K562 (cell line): Measurements from ENCODE around the gene MCU. TPM values are rescaled to one million over a fixed set of nuclear protein-coding genes. Genes with fewer than 3 reads are reported as not detected.

Experiments
- ATAC-seq: fragments of 200-7000 bp; cut with Tn5 transposase; 3 replicates; pipeline ENCODE4 v1.9.1; 2020; ENCODE audit warnings: moderate library complexity
- BruUV-seq: library from RNA; stranded (reverse); fragments of 400-500 nt; replicated peaks from 2 replicates; lab custom pipeline; 2021; lab: Mats Ljungman, UMichigan
- CTCF ChIA-PET: fragments of 300-600 bp; formaldehyde crosslinking; extraction: SDS; loops from one replicate; lab custom pipeline; 2021; ENCODE audit warnings: low intra/inter-chr PET ratio; lab: Yijun Ruan, JAX
- POLR2A ChIA-PET: fragments of 300-600, 350-650 bp; sonication (Branson Sonifier 250); formaldehyde crosslinking; extraction: SDS; loops from one replicate; lab custom pipeline; 2021; ENCODE audit warnings: antibody characterized with exemption, inconsistent platforms; lab: Yijun Ruan, JAX
- DNase-seq, 4 experiments: peaks; one replicate each; pipeline versions ENCODE4 v3.0.0 to v3.0.0-alpha.2; 2011 to 2018; ENCODE audit warnings: low spot score in 3 of 4, mixed read lengths in 3 of 4; ENCODE audit errors: extremely low read depth in 1 of 4
- FAIRE-seq: peaks from 2 replicates; lab custom pipeline; 2011; peaks lifted over from hg19 to GRCh38; lab: Jason Lieb, UNC
- H2AFZ ChIP-seq: 2 replicates; pipeline ENCODE4 v1.6.0; 2011; ENCODE audit warnings: low read depth, low read length, control low read depth, inconsistent platforms
- H3K27ac ChIP-seq: fragments of 200-600 bp; 3 replicates; pipeline ENCODE4 v1.8.0; 2011; ENCODE audit warnings: low read depth, mild to moderate bottlenecking, control low read depth, inconsistent platforms, low read length, moderate library complexity, mixed read lengths; ENCODE audit errors: extremely low read depth
- H3K27me3 ChIP-seq, 2 experiments: fragments of 300-600 bp in 1 of 2; 2 replicates in 1 of 2; 3 replicates in 1 of 2; pipeline versions ENCODE4 v1.6.0 to v1.8.0; 2011; ENCODE audit warnings: inconsistent platforms in 2 of 2, low read length in 2 of 2, mild to moderate bottlenecking in 1 of 2, mixed read lengths in 1 of 2, moderate library complexity in 1 of 2; ENCODE audit not compliant: control insufficient read depth in 2 of 2, insufficient read depth in 2 of 2
- H3K36me3 ChIP-seq: fragments of 300-600 bp; 3 replicates; pipeline ENCODE4 v1.8.0; 2011; ENCODE audit warnings: mild to moderate bottlenecking, low read length, inconsistent platforms; ENCODE audit not compliant: control insufficient read depth, insufficient read depth
- H3K4me1 ChIP-seq, 2 experiments: fragments of 200-600 bp in 1 of 2; replicated peaks in 1 of 2; 2 replicates in 1 of 2; 3 replicates in 1 of 2; pipeline versions ENCODE4 v1.5.1 to v1.8.0; 2011; ENCODE audit warnings: inconsistent platforms in 2 of 2, low read length in 2 of 2, mild to moderate bottlenecking in 1 of 2, mixed read lengths in 1 of 2, moderate library complexity in 1 of 2; ENCODE audit not compliant: control insufficient read depth in 2 of 2, insufficient read depth in 2 of 2
- H3K4me2 ChIP-seq: 2 replicates; pipeline ENCODE4 v1.6.1; 2011; ENCODE audit warnings: low read length, control low read depth, inconsistent platforms, mixed read lengths; ENCODE audit not compliant: insufficient read depth
- H3K4me3 ChIP-seq: fragments of 200-600 bp; sonication (generic), shearing (Covaris generic); 2 replicates; pipeline ENCODE4 v1.5.1; 2016; ENCODE audit warnings: control low read depth, inconsistent platforms
- H3K79me2 ChIP-seq: fragments of 200-600 bp; 3 replicates; pipeline ENCODE4 v1.8.0; 2011; ENCODE audit warnings: low read length, inconsistent platforms; ENCODE audit not compliant: control insufficient read depth, insufficient read depth
- H3K9ac ChIP-seq, 2 experiments: 2 replicates each; pipeline versions ENCODE4 v1.6.0 to v1.6.1; 2011; ENCODE audit warnings: low read depth in 2 of 2, low read length in 2 of 2, control low read depth in 1 of 2, inconsistent platforms in 1 of 2, mild to moderate bottlenecking in 1 of 2, mixed read lengths in 1 of 2; ENCODE audit not compliant: insufficient read depth in 1 of 2
- H3K9me1 ChIP-seq: one replicate; pipeline ENCODE4 v1.6.0; 2011; ENCODE audit warnings: inconsistent platforms, mild to moderate bottlenecking, low read length, moderate library complexity; ENCODE audit not compliant: control insufficient read depth, insufficient read depth
- H3K9me3 ChIP-seq: replicated peaks from 2 replicates; pipeline ENCODE4 v1.5.1; 2011; ENCODE audit warnings: low read depth, low read length, inconsistent platforms; ENCODE audit not compliant: control insufficient read depth, insufficient read depth
- H4K20me1 ChIP-seq: replicated peaks from 2 replicates; pipeline ENCODE4 v1.6.1; 2011; ENCODE audit warnings: low read length, inconsistent platforms, mixed read lengths; ENCODE audit not compliant: control insufficient read depth, insufficient read depth
- ARNT ChIP-seq, 2 experiments: fragments of 450-650 bp; IDR thresholded peaks; 2 replicates each; pipeline ENCODE4 v1.6.1; 2016; ENCODE audit warnings: mild to moderate bottlenecking in 1 of 2
- BCLAF1 ChIP-seq, 2 experiments: fragments of 450-650 bp in 1 of 2; IDR thresholded peaks; 2 replicates each; pipeline ENCODE4 v1.6.1; 2011 to 2017; ENCODE audit warnings: low read depth in 2 of 2, antibody characterized with exemption in 1 of 2, borderline replicate concordance in 1 of 2, low read length in 1 of 2, mild to moderate bottlenecking in 1 of 2, mixed read lengths in 1 of 2; ENCODE audit not compliant: control insufficient read depth in 1 of 2
- C11orf30 ChIP-seq: fragments of 450-650 bp; IDR thresholded peaks from 2 replicates; pipeline ENCODE4 v1.6.1; 2016; ENCODE audit warnings: low read depth, mild to moderate bottlenecking
- HIVEP1 ChIP-seq: fragments of 250-450 bp; sonication (Bioruptor Pico); IDR thresholded peaks from 2 replicates; pipeline ENCODE4 v1.4.0; 2020; ENCODE audit warnings: mild to moderate bottlenecking
- MAFF ChIP-seq: IDR thresholded peaks from 2 replicates; pipeline ENCODE4 v1.6.1; 2012; ENCODE audit warnings: low read length, improper control_type of control experiment
- MAFG ChIP-seq: fragments of 450-650 bp; conservative IDR thresholded peaks from 2 replicates; pipeline ENCODE4 v1.6.1; 2016; ENCODE audit warnings: missing genetic modification characterization, missing compliant biosample characterization
- NR1H2 ChIP-seq: sonication (generic); formaldehyde crosslinking; IDR thresholded peaks from 2 replicates; pipeline ENCODE4 v1.4.0; 2020; ENCODE audit warnings: mild to moderate bottlenecking, missing genetic modification reagents
- RAD51 ChIP-seq: fragments of 450-650 bp; IDR thresholded peaks from 2 replicates; pipeline ENCODE4 v1.7.1; 2016; ENCODE audit warnings: low read depth, mild to moderate bottlenecking, borderline replicate concordance
- RBBP5 ChIP-seq: fragments of 200-600 bp; sonication (generic); IDR thresholded peaks from 2 replicates; pipeline ENCODE4 v1.6.1; 2012; ENCODE audit warnings: borderline replicate concordance, mild to moderate bottlenecking, low read length, control low read depth, inconsistent platforms; ENCODE audit not compliant: insufficient read depth, poor library complexity, severe bottlenecking
- U2AF1 ChIP-seq: fragments of 200-400 bp; formaldehyde crosslinking; optimal IDR thresholded peaks from 2 replicates; pipeline ENCODE3; 2017; ENCODE audit warnings: mild to moderate bottlenecking, low read depth, low read length, moderate library complexity
- ZC3H11A ChIP-seq: IDR thresholded peaks from 2 replicates; pipeline ENCODE4 v1.6.1; 2012; ENCODE audit warnings: low read depth, low read length, improper control_type of control experiment
- ZNF589 ChIP-seq: fragments of 200-800 bp; sonication (Bioruptor generic); IDR thresholded peaks from 2 replicates; pipeline ENCODE4 v1.6.1; 2016; ENCODE audit warnings: low read depth, missing genetic modification characterization, missing compliant biosample characterization
- WGBS: fragments of 100-300 bp; shearing (Covaris generic); methylation state at CpG from one replicate; pipeline ENCODE4 v1.1.6; 2016; ENCODE audit warnings: low coverage, mixed read lengths; ENCODE audit not compliant: insufficient coverage; ENCODE audit errors: missing lambda C conversion rate; 5-methylcytosine and 5-hydroxymethylcytosine counted together
- in situ Hi-C: fragments of 300-500 bp; cut with MboI; formaldehyde crosslinking; loops from 4 replicates; pipeline ENCODE4 v1.15.0; 2018; ENCODE audit warnings: inconsistent platforms, mixed read lengths
- intact Hi-C: fragments of 100-400 bp; cut with micrococcal nuclease; formaldehyde crosslinking; loops from 2 replicates; pipeline ENCODE4 v1.14.2; 2022
- polyA plus RNA-seq, 8 experiments: library from polyadenylated mRNA; depleted of rRNA in 4 of 8; stranded (reverse) in 5 of 8; unstranded in 3 of 8; fragments of >200 nt; fragmentation: Nextera tagmentation in 2 of 8; fragmentation: Illumina TruSeq in 1 of 8; extraction: Ambion mirVana in 2 of 8; extraction: Trizol in 1 of 8; gene quantifications; 2 replicates each; pipeline versions ENCODE4 v1.2.1 to v1.2.3, GENCODE V29; 2011 to 2014; ENCODE audit warnings: inconsistent platforms in 1 of 8, missing spikeins in 1 of 8
- total RNA-seq, 7 experiments: library from RNA; depleted of rRNA in 6 of 7; stranded (reverse); fragments of >200 nt in 6 of 7; fragmentation: Illumina TruSeq in 2 of 7; extraction: Trizol in 2 of 7; gene quantifications; 2 replicates each; pipeline versions ENCODE4 v1.2.1 to v1.2.3, GENCODE V29; 2011 to 2021; ENCODE audit warnings: low replicate concordance in 1 of 7
- TF ChIP-seq, protein P1 (sequence below): fragments of 450-650 bp; IDR thresholded peaks from one replicate; pipeline ENCODE4 v1.6.1; 2018; ENCODE audit warnings: mild to moderate bottlenecking, moderate library complexity; ENCODE audit not compliant: partially characterized antibody
- TF ChIP-seq, protein P2 (sequence below): fragments of 250-450 bp; sonication (Bioruptor Pico); IDR thresholded peaks from 2 replicates; pipeline ENCODE4 v1.6.1; 2021; ENCODE audit warnings: mild to moderate bottlenecking
- TF ChIP-seq, protein P3 (sequence below): fragments of 450-650 bp; formaldehyde crosslinking; conservative IDR thresholded peaks from 2 replicates; pipeline ENCODE4 v1.4.0; 2022; ENCODE audit warnings: mild to moderate bottlenecking, missing genetic modification characterization

MCU gene
- total and polyA plus RNA-seq, 9 of the 15 experiments (the other 6 are each of a cell fraction or from before 2014, with no cell fraction given): 8.2 to 88.8 (median 21.3) TPM

DNA sequence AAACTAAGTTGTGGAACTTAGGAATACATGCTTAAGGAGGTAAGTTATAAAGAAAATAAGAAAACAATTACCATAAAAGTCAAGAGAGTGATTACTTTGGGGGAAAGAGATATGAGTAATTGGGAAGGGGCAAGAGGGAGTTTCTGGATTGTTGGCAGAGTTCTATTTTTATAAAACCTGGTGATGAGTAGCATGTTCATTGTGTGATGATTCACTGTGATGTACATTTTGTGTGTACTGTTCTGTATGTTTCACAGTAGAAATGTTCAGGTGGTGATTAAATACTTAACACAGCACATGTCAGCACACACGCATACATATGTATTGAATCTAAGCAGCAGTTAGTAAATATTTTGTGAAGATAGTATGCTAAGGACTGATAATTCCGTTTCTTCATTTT, 191.9 kb downstream of the MCU start (continued):
- TF ChIP-seq ZC3H11A: no peak
- no peak for TF ChIP-seq ZNF589 (CRISPR knock-in tag)
- no peak for TF ChIP-seq HIVEP1 (CRISPR knock-in tag)
- TF ChIP-seq, protein P1, sequence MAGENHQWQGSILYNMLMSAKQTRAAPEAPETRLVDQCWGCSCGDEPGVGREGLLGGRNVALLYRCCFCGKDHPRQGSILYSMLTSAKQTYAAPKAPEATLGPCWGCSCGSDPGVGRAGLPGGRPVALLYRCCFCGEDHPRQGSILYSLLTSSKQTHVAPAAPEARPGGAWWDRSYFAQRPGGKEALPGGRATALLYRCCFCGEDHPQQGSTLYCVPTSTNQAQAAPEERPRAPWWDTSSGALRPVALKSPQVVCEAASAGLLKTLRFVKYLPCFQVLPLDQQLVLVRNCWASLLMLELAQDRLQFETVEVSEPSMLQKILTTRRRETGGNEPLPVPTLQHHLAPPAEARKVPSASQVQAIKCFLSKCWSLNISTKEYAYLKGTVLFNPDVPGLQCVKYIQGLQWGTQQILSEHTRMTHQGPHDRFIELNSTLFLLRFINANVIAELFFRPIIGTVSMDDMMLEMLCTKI: no peak
- TF ChIP-seq U2AF1: no peak
- no peak for TF ChIP-seq RAD51
- TF ChIP-seq RBBP5: no peak
- no peak for TF ChIP-seq NR1H2 (CRISPR knock-in tag)
- TF ChIP-seq, protein P2, sequence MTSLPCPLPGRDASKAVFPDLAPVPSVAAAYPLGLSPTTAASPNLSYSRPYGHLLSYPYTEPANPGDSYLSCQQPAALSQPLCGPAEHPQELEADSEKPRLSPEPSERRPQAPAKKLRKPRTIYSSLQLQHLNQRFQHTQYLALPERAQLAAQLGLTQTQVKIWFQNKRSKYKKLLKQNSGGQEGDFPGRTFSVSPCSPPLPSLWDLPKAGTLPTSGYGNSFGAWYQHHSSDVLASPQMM (CRISPR knock-in tag): no peak
- TF ChIP-seq C11orf30: no peak
- TF ChIP-seq, all 486 proteins: peak for 0

- H4K20me1 ChIP-seq: no peaks in the 10 kb centered on the region
- no peak overlapping the region for H3K4me2 ChIP-seq
- H3K4me1 ChIP-seq: peaks cover 0 to 22% of the 10 kb centered on the region in 2 experiments; a peak in 3 of 5 replicates
- H3K27ac ChIP-seq: no peak overlapping the region
- no peaks in the 10 kb centered on the region for H3K36me3 ChIP-seq
- H3K27me3 ChIP-seq: no peaks in the 10 kb centered on the region
- no TSS peak for BruUV-seq
- in situ Hi-C loops (loop anchor here (10.0 kb wide), 1 partner anchor 611 kb away; the partner anchor contains the start of gene DDIT4), intact Hi-C loops (no loop called here)
- H2AFZ ChIP-seq: no peak overlapping the region
- no peak overlapping the region for H3K4me3 ChIP-seq
- ATAC-seq (no peak), DNase-seq (no peak), FAIRE-seq (no peak)
- CTCF ChIA-PET: interaction anchor here (1.0 kb wide), 1 partner anchor 51 kb away, joined by 3 read pairs; no protein-coding TSS in a partner anchor
- no peaks in the 10 kb centered on the region for H3K79me2 ChIP-seq
- no peaks in the 10 kb centered on the region for H3K9me1 ChIP-seq
- 42% methylated on average over 2 of the region's 2 CpGs for WGBS
- H3K9me3 ChIP-seq: no peaks in the 10 kb centered on the region
- no peak overlapping the region for H3K9ac ChIP-seq
- POLR2A ChIA-PET: no interaction called here
- peak; percentile 79 for TF ChIP-seq MAFF
- peak; percentile 59 for TF ChIP-seq MAFG (tag)
- TF ChIP-seq ARNT (IDR thresholded peaks at IDR 0.05): no peak
- TF ChIP-seq, protein P3, sequence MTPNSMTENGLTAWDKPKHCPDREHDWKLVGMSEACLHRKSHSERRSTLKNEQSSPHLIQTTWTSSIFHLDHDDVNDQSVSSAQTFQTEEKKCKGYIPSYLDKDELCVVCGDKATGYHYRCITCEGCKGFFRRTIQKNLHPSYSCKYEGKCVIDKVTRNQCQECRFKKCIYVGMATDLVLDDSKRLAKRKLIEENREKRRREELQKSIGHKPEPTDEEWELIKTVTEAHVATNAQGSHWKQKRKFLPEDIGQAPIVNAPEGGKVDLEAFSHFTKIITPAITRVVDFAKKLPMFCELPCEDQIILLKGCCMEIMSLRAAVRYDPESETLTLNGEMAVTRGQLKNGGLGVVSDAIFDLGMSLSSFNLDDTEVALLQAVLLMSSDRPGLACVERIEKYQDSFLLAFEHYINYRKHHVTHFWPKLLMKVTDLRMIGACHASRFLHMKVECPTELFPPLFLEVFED (CRISPR knock-in tag): no peak
- no peak for TF ChIP-seq BCLAF1 (IDR thresholded peaks at IDR 0.05; ENCODE audit: borderline replicate concordance in 1 of 2, control insufficient read depth in 1 of 2, low read depth in 2 of 2, low read length in 1 of 2)
Observed at GRCh38 chr10:72885953-72886352, 194.0 kb downstream of the MCU start.
